Trophoblast cell (in vitro differentiated cells and primary cell): Measurements from ENCODE around the gene MYBL2. TPM values are rescaled to one million over a fixed set of nuclear protein-coding genes. Genes with fewer than 3 reads are reported as not detected.

ENCODE experiments used
- DNase-seq, 2 donors: peaks; one replicate each; pipeline ENCODE4 v3.0.0-alpha.2; 2016
- H2AFZ ChIP-seq: 2 replicates; pipeline ENCODE4 v1.6.1; 2013; ENCODE audit warnings: low read length, moderate library complexity, mild to moderate bottlenecking; ENCODE audit not compliant: insufficient read depth, poor library complexity
- H2AK5ac ChIP-seq: 2 replicates; pipeline ENCODE4 v1.6.1; 2013; ENCODE audit warnings: mild to moderate bottlenecking, low read length
- H2BK120ac ChIP-seq: 2 replicates; pipeline ENCODE4 v1.6.1; 2013; ENCODE audit warnings: low read length, mild to moderate bottlenecking, moderate library complexity; ENCODE audit not compliant: insufficient read depth, poor library complexity
- H2BK12ac ChIP-seq: 2 replicates; pipeline ENCODE4 v1.6.1; 2013; ENCODE audit warnings: mild to moderate bottlenecking, low read length, moderate library complexity
- H2BK5ac ChIP-seq: 2 replicates; pipeline ENCODE4 v1.6.1; 2013; ENCODE audit warnings: low read length, low read depth, moderate library complexity, mild to moderate bottlenecking; ENCODE audit not compliant: poor library complexity
- H3K14ac ChIP-seq: 2 replicates; pipeline ENCODE4 v1.6.1; 2013; ENCODE audit warnings: mild to moderate bottlenecking, low read length
- H3K18ac ChIP-seq: 2 replicates; pipeline ENCODE4 v1.6.1; 2013; ENCODE audit warnings: mild to moderate bottlenecking, low read length
- H3K23ac ChIP-seq: 2 replicates; pipeline ENCODE4 v1.6.1; 2013; ENCODE audit warnings: low read length
- H3K27ac ChIP-seq: 2 replicates; pipeline ENCODE4 v1.5.1; 2013; ENCODE audit warnings: low read depth, mild to moderate bottlenecking, inconsistent platforms, low read length, moderate library complexity
- H3K27me3 ChIP-seq: 2 replicates; pipeline ENCODE4 v1.6.1; 2013; ENCODE audit warnings: inconsistent platforms, mild to moderate bottlenecking, low read length, moderate library complexity; ENCODE audit not compliant: insufficient read depth
- H3K36me3 ChIP-seq, 2 experiments: 1 replicate in 1 of 2; 2 replicates in 1 of 2; pipeline ENCODE4 v1.6.1; 2013; ENCODE audit warnings: low read length in 2 of 2, mild to moderate bottlenecking in 2 of 2, moderate library complexity in 1 of 2; ENCODE audit not compliant: insufficient read depth in 2 of 2, control insufficient read depth in 1 of 2
- H3K4ac ChIP-seq: 2 replicates; pipeline ENCODE4 v1.6.1; 2013; ENCODE audit warnings: low read depth, mild to moderate bottlenecking, low read length, moderate library complexity
- H3K4me1 ChIP-seq, 2 experiments: 1 replicate in 1 of 2; 2 replicates in 1 of 2; pipeline ENCODE4 v1.6.1; 2013; ENCODE audit warnings: low read length in 2 of 2, mild to moderate bottlenecking in 2 of 2, moderate library complexity in 1 of 2; ENCODE audit not compliant: insufficient read depth in 2 of 2, control insufficient read depth in 1 of 2
- H3K4me2 ChIP-seq: 2 replicates; pipeline ENCODE4 v1.6.1; 2013; ENCODE audit warnings: inconsistent platforms, mild to moderate bottlenecking, low read length, moderate library complexity
- H3K4me3 ChIP-seq: 2 replicates; pipeline ENCODE4 v1.5.1; 2013; ENCODE audit warnings: mild to moderate bottlenecking, low read depth, low read length, inconsistent platforms
- H3K79me1 ChIP-seq: one replicate; pipeline ENCODE4 v1.6.1; 2013; ENCODE audit warnings: low read length
- H3K79me2 ChIP-seq: 2 replicates; pipeline ENCODE4 v1.6.1; 2013; ENCODE audit warnings: low read length, mild to moderate bottlenecking; ENCODE audit not compliant: control insufficient read depth, insufficient read depth, poor library complexity
- H3K9ac ChIP-seq: 2 replicates; pipeline ENCODE4 v1.6.1; 2013; ENCODE audit warnings: mild to moderate bottlenecking, low read length
- H3K9me3 ChIP-seq: 2 replicates; pipeline ENCODE4 v1.6.1; 2013; ENCODE audit warnings: low read depth, mild to moderate bottlenecking, control low read depth, inconsistent platforms, low read length; ENCODE audit not compliant: insufficient read depth
- H4K12ac ChIP-seq: 2 replicates; pipeline ENCODE4 v1.6.1; 2013; ENCODE audit warnings: low read depth, mild to moderate bottlenecking, low read length, moderate library complexity
- H4K8ac ChIP-seq: 2 replicates; pipeline ENCODE4 v1.6.1; 2013; ENCODE audit warnings: low read depth, mild to moderate bottlenecking, low read length, moderate library complexity
- H4K91ac ChIP-seq: one replicate; pipeline ENCODE4 v1.6.1; 2013; ENCODE audit warnings: low read depth, mild to moderate bottlenecking, low read length, moderate library complexity
- WGBS: extraction: QIAGEN DNeasy Blood & Tissue Kit; methylation state at CpG from one replicate; pipeline ENCODE4 v1.1.7; 2013; ENCODE audit warnings: missing lambda C conversion rate; ENCODE audit not compliant: insufficient read length, insufficient coverage; ENCODE audit errors: extremely low coverage; 5-methylcytosine and 5-hydroxymethylcytosine counted together
- polyA plus RNA-seq: library from polyadenylated mRNA; stranded (reverse); fragments of 200-250 nt; gene quantifications from 2 replicates; pipeline ENCODE4 v1.2.3, GENCODE V29; 2013

Gene MYBL2
- 66.5 and 72.8 TPM in 2 replicates for polyA plus RNA-seq

- H2BK120ac ChIP-seq = peak within 1 kb of the TSS; percentile 31
- peak within 1 kb of the TSS; percentile 16 for H3K14ac ChIP-seq
- peak within 1 kb of the TSS; percentile 97 for H3K4me2 ChIP-seq
- H3K18ac ChIP-seq = peak within 1 kb of the TSS; percentile 62
- H3K4me3 ChIP-seq = peak within 1 kb of the TSS; percentile 73
- peak within 1 kb of the TSS; percentile 35 for H2AFZ ChIP-seq
- H3K27ac ChIP-seq = peak within 1 kb of the TSS; percentile 27
- no peak within 1 kb of the TSS for H3K23ac ChIP-seq
- peak within 1 kb of the TSS; percentile 5 for H3K4ac ChIP-seq
- peak; percentile 47 to 82 for DNase-seq
- H3K4me1 ChIP-seq = peaks cover 16 to 20% of the 10 kb centered on the region in 2 experiments
- peak within 1 kb of the TSS; percentile 30 for H2BK12ac ChIP-seq
- peak within 1 kb of the TSS; percentile 2 for H2BK5ac ChIP-seq
- H3K36me3 ChIP-seq = peaks cover 0 to 2% of the 10 kb centered on the region in 2 experiments
- no peak within 1 kb of the TSS for H2AK5ac ChIP-seq
- H3K79me1 ChIP-seq = peaks cover 11% of the 10 kb centered on the region
- peaks cover 7% of the 10 kb centered on the region for H3K79me2 ChIP-seq
- H3K9me3 ChIP-seq = no peaks in the 10 kb centered on the region
- peak within 1 kb of the TSS; percentile 84 for H3K9ac ChIP-seq
- H4K8ac ChIP-seq = peak within 1 kb of the TSS; percentile 48
- no peak within 1 kb of the TSS for H4K12ac ChIP-seq
- peak within 1 kb of the TSS; percentile 28 for H4K91ac ChIP-seq
- H3K27me3 ChIP-seq = no peaks in the 10 kb centered on the region
- WGBS = no CpG with 5 or more reads among the region's 90 CpGs
Measured at GRCh38 chr20:43666376-43667328, at the start of gene MYBL2. MYBL2 (plus strand) TSS chr20:43667114; CDS start chr20:43667284, 170 bp downstream.

GRCh38 chr20:43631598-43631997 lies 35.3 kb upstream of the MYBL2 start:
- Histone ChIP-seq H3K4ac (no peak overlapping the region), H2BK120ac (no peak overlapping the region), H3K18ac (no peak overlapping the region), H3K36me3 (peaks cover 8 to 16% of the 10 kb centered on the region in 2 experiments), H3K79me1 (no peaks in the 10 kb centered on the region), H2AK5ac (no peak overlapping the region), H3K9ac (no peak overlapping the region), H3K79me2 (no peaks in the 10 kb centered on the region), H4K91ac (no peak overlapping the region), H2AFZ (no peak overlapping the region), H2BK5ac (no peak overlapping the region), H3K9me3 (no peaks in the 10 kb centered on the region), H3K4me2 (no peak overlapping the region), H3K23ac (no peak overlapping the region), H2BK12ac (no peak overlapping the region), H3K4me1 (no peaks in the 10 kb centered on the region), H3K4me3 (no peak overlapping the region), H3K27ac (no peak overlapping the region), H4K12ac (no peak overlapping the region), H3K27me3 (no peaks in the 10 kb centered on the region), H3K14ac (no peak overlapping the region), H4K8ac (no peak overlapping the region)
- WGBS = no CpG with 5 or more reads among the region's 8 CpGs
- no peak for DNase-seq

GRCh38 chr20:43636429-43636828 lies 30.5 kb upstream of the MYBL2 start:
- H3K4ac ChIP-seq = no peak overlapping the region
- H3K9me3 ChIP-seq = no peaks in the 10 kb centered on the region
- no peaks in the 10 kb centered on the region for H3K4me1 ChIP-seq
- no peaks in the 10 kb centered on the region for H3K27me3 ChIP-seq
- H3K4me3 ChIP-seq = no peak overlapping the region
- no peak overlapping the region for H3K14ac ChIP-seq
- H3K27ac ChIP-seq = no peak overlapping the region
- no peak overlapping the region for H2AFZ ChIP-seq
- peaks cover 17 to 21% of the 10 kb centered on the region in 2 experiments for H3K36me3 ChIP-seq
- no peak overlapping the region for H2BK12ac ChIP-seq
- H2BK5ac ChIP-seq = no peak overlapping the region
- H3K9ac ChIP-seq = no peak overlapping the region
- no peak overlapping the region for H4K12ac ChIP-seq
- WGBS = no CpG with 5 or more reads among the region's 2 CpGs
- H3K79me1 ChIP-seq = no peaks in the 10 kb centered on the region
- no peaks in the 10 kb centered on the region for H3K79me2 ChIP-seq
- H2AK5ac ChIP-seq = no peak overlapping the region
- no peak overlapping the region for H3K23ac ChIP-seq
- H4K91ac ChIP-seq = no peak overlapping the region
- H2BK120ac ChIP-seq = no peak overlapping the region
- H3K18ac ChIP-seq = no peak overlapping the region
- no peak for DNase-seq
- no peak overlapping the region for H3K4me2 ChIP-seq
- no peak overlapping the region for H4K8ac ChIP-seq

- no peak overlapping the region for H4K12ac ChIP-seq
- H3K23ac ChIP-seq = no peak overlapping the region
- no peak overlapping the region for H2AFZ ChIP-seq
- no peak overlapping the region for H3K14ac ChIP-seq
- H3K27me3 ChIP-seq = no peaks in the 10 kb centered on the region
- H3K79me2 ChIP-seq = no peaks in the 10 kb centered on the region
- no peaks in the 10 kb centered on the region for H3K9me3 ChIP-seq
- WGBS = no CpG with 5 or more reads among the region's 4 CpGs
- H3K27ac ChIP-seq = no peak overlapping the region
- no peaks in the 10 kb centered on the region for H3K4me1 ChIP-seq
- no peak overlapping the region for H2BK120ac ChIP-seq
- no peak overlapping the region for H4K91ac ChIP-seq
- H3K4me3 ChIP-seq = no peak overlapping the region
- H3K4ac ChIP-seq = no peak overlapping the region
- H3K4me2 ChIP-seq = no peak overlapping the region
- no peak overlapping the region for H2BK5ac ChIP-seq
- H3K18ac ChIP-seq = no peak overlapping the region
- H4K8ac ChIP-seq = no peak overlapping the region
- no peak overlapping the region for H3K9ac ChIP-seq
- peaks cover 17 to 22% of the 10 kb centered on the region in 2 experiments for H3K36me3 ChIP-seq
- H2BK12ac ChIP-seq = no peak overlapping the region
- H2AK5ac ChIP-seq = no peak overlapping the region
- no peaks in the 10 kb centered on the region for H3K79me1 ChIP-seq
- DNase-seq = no peak
Measured at GRCh38 chr20:43642548-43642947, 24.4 kb upstream of the MYBL2 start.
